ENCODE measurements around the gene PLVAP. TPM values are rescaled to one million over a fixed set of nuclear protein-coding genes. Genes with fewer than 3 reads are reported as not detected.

Gene PLVAP
- total RNA-seq, 1 experiment from 2014 or later: not detected

DNA sequence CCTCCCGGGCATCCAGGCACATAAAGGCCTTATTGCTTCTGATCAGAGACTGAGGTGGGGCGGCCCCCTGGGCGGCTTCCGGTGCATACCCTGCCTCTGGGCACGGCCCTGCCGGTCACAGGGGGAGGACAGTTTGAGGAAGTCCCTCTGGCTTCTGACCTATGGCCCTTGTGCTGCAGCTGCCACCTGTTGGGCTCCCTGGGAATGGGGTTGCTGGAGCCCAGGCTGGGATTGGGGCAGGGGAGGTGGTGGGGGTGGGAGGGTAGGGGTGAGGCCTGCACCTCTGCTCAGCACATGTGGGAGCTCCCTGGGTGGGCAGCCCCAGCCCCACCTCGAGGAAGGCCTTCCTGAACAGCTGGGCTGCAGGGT, 53.2 kb downstream of the PLVAP start (continued):
- TF ChIP-seq, protein P1, sequence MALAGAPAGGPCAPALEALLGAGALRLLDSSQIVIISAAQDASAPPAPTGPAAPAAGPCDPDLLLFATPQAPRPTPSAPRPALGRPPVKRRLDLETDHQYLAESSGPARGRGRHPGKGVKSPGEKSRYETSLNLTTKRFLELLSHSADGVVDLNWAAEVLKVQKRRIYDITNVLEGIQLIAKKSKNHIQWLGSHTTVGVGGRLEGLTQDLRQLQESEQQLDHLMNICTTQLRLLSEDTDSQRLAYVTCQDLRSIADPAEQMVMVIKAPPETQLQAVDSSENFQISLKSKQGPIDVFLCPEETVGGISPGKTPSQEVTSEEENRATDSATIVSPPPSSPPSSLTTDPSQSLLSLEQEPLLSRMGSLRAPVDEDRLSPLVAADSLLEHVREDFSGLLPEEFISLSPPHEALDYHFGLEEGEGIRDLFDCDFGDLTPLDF (CRISPR knock-in tag; IDR thresholded peaks at IDR 0.05): no peak

DNA sequence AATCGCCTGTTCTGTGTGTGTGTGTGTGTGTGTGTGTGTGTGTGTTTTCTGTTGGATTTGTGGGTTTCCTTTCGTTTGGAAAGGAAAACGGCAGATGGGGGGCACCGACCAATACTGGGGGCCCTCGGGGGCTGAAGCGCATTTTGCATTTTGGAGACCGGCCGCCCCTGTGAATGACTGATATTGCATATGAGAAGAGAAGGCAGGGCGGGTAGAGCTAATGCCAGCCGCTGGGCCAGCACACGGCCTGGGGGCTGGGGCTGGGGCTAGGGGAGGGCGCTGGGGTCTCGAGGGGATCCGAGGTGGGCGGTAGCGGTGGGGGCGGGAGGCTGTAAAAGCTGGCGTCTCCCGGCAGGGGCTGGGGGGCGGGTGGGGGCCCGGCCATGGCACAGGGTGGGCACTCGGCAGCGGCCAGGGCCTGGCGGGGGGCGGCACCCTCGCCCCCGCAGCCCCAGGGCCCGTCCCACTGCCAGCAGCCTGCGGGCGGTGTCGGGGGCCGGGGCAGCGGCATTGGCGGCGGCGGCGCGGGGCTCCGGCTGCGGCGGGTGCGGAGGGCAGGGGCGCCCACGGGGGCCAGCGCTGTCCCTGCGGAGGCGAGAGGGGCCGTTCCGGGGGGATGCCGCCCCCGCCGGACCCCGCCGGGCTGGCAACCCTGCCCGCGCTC, 53.7 kb downstream of the PLVAP start:
- ChIA-PET POLR2A (no interaction called here), CTCF (no interaction called here)

DNA sequence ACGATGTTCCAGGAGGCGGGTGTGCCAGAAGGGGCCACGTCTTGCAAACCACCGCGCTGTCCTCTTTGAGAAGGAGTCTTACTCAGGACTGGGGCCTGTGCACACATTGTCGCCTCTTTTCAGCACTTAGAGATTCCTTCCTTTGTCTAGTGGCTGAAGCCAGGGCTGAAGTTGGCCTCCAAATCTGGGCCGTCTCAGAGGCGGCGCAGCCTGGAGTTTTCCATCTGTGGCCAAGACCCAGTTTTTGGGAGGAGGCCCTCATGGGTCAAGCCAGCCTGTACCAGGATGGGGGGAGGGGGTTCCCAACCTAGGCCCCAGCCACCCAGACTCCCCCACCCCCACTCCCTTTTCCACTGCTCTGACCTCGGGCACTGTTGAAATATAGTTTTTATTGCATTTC, 54.3 kb downstream of the PLVAP start:
- no peak overlapping the region for H3K4me3 Mint-ChIP-seq
- DNase-seq (ENCODE audit: low spot score) (no peak), ATAC-seq (no peak)
- ChIA-PET POLR2A (no interaction called here), CTCF (interaction anchor here (0.5 to 1.9 kb wide), 2 partner anchors 14 to 18 kb away, joined by 3 to 6 read pairs; partner anchors contain the start of gene DDA1)
- H3K27me3 Mint-ChIP-seq (ENCODE audit: low read depth): no peaks in the 10 kb centered on the region
- peaks cover 17% of the 10 kb centered on the region for H3K36me3 Mint-ChIP-seq
- peaks cover 14% of the 10 kb centered on the region for H3K4me1 Mint-ChIP-seq
- no peaks in the 10 kb centered on the region for H3K9me3 Mint-ChIP-seq
- peak overlapping the region; percentile 97 for H3K27ac Mint-ChIP-seq
- TF ChIP-seq, protein P2, sequence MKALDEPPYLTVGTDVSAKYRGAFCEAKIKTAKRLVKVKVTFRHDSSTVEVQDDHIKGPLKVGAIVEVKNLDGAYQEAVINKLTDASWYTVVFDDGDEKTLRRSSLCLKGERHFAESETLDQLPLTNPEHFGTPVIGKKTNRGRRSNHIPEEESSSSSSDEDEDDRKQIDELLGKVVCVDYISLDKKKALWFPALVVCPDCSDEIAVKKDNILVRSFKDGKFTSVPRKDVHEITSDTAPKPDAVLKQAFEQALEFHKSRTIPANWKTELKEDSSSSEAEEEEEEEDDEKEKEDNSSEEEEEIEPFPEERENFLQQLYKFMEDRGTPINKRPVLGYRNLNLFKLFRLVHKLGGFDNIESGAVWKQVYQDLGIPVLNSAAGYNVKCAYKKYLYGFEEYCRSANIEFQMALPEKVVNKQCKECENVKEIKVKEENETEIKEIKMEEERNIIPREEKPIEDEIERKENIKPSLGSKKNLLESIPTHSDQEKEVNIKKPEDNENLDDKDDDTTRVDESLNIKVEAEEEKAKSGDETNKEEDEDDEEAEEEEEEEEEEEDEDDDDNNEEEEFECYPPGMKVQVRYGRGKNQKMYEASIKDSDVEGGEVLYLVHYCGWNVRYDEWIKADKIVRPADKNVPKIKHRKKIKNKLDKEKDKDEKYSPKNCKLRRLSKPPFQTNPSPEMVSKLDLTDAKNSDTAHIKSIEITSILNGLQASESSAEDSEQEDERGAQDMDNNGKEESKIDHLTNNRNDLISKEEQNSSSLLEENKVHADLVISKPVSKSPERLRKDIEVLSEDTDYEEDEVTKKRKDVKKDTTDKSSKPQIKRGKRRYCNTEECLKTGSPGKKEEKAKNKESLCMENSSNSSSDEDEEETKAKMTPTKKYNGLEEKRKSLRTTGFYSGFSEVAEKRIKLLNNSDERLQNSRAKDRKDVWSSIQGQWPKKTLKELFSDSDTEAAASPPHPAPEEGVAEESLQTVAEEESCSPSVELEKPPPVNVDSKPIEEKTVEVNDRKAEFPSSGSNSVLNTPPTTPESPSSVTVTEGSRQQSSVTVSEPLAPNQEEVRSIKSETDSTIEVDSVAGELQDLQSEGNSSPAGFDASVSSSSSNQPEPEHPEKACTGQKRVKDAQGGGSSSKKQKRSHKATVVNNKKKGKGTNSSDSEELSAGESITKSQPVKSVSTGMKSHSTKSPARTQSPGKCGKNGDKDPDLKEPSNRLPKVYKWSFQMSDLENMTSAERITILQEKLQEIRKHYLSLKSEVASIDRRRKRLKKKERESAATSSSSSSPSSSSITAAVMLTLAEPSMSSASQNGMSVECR (CRISPR knock-in tag; IDR thresholded peaks at IDR 0.05; ENCODE audit: borderline replicate concordance): no peak
- TF ChIP-seq, protein P3, sequence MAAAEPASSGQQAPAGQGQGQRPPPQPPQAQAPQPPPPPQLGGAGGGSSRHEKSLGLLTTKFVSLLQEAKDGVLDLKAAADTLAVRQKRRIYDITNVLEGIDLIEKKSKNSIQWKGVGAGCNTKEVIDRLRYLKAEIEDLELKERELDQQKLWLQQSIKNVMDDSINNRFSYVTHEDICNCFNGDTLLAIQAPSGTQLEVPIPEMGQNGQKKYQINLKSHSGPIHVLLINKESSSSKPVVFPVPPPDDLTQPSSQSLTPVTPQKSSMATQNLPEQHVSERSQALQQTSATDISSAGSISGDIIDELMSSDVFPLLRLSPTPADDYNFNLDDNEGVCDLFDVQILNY (CRISPR knock-in tag; IDR thresholded peaks at IDR 0.05): no peak
- no peak for TF ChIP-seq FOXP1 (CRISPR knock-in tag; IDR thresholded peaks at IDR 0.05; ENCODE audit: borderline replicate concordance)
- no peak for TF ChIP-seq JAZF1 (CRISPR knock-in tag; IDR thresholded peaks at IDR 0.05)
- no peak for TF ChIP-seq NFATC4 (CRISPR knock-in tag; IDR thresholded peaks at IDR 0.05)
- TF ChIP-seq, protein P4, sequence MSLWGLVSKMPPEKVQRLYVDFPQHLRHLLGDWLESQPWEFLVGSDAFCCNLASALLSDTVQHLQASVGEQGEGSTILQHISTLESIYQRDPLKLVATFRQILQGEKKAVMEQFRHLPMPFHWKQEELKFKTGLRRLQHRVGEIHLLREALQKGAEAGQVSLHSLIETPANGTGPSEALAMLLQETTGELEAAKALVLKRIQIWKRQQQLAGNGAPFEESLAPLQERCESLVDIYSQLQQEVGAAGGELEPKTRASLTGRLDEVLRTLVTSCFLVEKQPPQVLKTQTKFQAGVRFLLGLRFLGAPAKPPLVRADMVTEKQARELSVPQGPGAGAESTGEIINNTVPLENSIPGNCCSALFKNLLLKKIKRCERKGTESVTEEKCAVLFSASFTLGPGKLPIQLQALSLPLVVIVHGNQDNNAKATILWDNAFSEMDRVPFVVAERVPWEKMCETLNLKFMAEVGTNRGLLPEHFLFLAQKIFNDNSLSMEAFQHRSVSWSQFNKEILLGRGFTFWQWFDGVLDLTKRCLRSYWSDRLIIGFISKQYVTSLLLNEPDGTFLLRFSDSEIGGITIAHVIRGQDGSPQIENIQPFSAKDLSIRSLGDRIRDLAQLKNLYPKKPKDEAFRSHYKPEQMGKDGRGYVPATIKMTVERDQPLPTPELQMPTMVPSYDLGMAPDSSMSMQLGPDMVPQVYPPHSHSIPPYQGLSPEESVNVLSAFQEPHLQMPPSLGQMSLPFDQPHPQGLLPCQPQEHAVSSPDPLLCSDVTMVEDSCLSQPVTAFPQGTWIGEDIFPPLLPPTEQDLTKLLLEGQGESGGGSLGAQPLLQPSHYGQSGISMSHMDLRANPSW (CRISPR knock-in tag; conservative IDR thresholded peaks at IDR 0.05; ENCODE audit: low read depth): no peak
- TF ChIP-seq ZNF121 (CRISPR knock-in tag; IDR thresholded peaks at IDR 0.05): no peak
- no peak for TF ChIP-seq HMGA2 (CRISPR knock-in tag; IDR thresholded peaks at IDR 0.05)

More for the DNA sequence above, 53.7 kb downstream of the PLVAP start:
- no peaks in the 10 kb centered on the region for H3K27me3 Mint-ChIP-seq (ENCODE audit: low read depth)
- no peak overlapping the region for H3K27ac Mint-ChIP-seq
- DNase-seq (ENCODE audit: low spot score) (no peak), ATAC-seq (no peak)
- H3K4me1 Mint-ChIP-seq: peaks cover 14% of the 10 kb centered on the region
- TF ChIP-seq ELF4 (CRISPR knock-in tag; IDR thresholded peaks at IDR 0.05; ENCODE audit: low read depth) (no peak), TEAD1 (CRISPR knock-in tag; IDR thresholded peaks at IDR 0.05) (no peak), ATF1 (CRISPR knock-in tag; IDR thresholded peaks at IDR 0.05) (no peak), NR3C1 (CRISPR knock-in tag; conservative IDR thresholded peaks at IDR 0.05; ENCODE audit: low read depth) (no peak), IRF2 (CRISPR knock-in tag; IDR thresholded peaks at IDR 0.05; ENCODE audit: borderline replicate concordance, low read depth) (no peak), OVOL2 (CRISPR knock-in tag; IDR thresholded peaks at IDR 0.05; ENCODE audit: borderline replicate concordance) (no peak)
- TF ChIP-seq, protein P5, sequence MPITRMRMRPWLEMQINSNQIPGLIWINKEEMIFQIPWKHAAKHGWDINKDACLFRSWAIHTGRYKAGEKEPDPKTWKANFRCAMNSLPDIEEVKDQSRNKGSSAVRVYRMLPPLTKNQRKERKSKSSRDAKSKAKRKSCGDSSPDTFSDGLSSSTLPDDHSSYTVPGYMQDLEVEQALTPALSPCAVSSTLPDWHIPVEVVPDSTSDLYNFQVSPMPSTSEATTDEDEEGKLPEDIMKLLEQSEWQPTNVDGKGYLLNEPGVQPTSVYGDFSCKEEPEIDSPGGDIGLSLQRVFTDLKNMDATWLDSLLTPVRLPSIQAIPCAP (CRISPR knock-in tag; IDR thresholded peaks at IDR 0.05): no peak
- TF ChIP-seq, protein P6, sequence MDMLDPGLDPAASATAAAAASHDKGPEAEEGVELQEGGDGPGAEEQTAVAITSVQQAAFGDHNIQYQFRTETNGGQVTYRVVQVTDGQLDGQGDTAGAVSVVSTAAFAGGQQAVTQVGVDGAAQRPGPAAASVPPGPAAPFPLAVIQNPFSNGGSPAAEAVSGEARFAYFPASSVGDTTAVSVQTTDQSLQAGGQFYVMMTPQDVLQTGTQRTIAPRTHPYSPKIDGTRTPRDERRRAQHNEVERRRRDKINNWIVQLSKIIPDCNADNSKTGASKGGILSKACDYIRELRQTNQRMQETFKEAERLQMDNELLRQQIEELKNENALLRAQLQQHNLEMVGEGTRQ (CRISPR knock-in tag; IDR thresholded peaks at IDR 0.05): no peak
- TF ChIP-seq, protein P7, sequence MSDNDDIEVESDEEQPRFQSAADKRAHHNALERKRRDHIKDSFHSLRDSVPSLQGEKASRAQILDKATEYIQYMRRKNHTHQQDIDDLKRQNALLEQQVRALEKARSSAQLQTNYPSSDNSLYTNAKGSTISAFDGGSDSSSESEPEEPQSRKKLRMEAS (CRISPR knock-in tag; IDR thresholded peaks at IDR 0.05): no peak
- TF ChIP-seq, protein P8, sequence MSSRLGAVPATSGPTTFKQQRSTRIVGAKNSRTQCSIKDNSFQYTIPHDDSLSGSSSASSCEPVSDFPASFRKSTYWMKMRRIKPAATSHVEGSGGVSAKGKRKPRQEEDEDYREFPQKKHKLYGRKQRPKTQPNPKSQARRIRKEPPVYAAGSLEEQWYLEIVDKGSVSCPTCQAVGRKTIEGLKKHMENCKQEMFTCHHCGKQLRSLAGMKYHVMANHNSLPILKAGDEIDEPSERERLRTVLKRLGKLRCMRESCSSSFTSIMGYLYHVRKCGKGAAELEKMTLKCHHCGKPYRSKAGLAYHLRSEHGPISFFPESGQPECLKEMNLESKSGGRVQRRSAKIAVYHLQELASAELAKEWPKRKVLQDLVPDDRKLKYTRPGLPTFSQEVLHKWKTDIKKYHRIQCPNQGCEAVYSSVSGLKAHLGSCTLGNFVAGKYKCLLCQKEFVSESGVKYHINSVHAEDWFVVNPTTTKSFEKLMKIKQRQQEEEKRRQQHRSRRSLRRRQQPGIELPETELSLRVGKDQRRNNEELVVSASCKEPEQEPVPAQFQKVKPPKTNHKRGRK (CRISPR knock-in tag; IDR thresholded peaks at IDR 0.05; ENCODE audit: borderline replicate concordance): no peak
- H3K4me3 Mint-ChIP-seq: no peak overlapping the region
- H3K9me3 Mint-ChIP-seq: no peaks in the 10 kb centered on the region
- peaks cover 17% of the 10 kb centered on the region for H3K36me3 Mint-ChIP-seq
